IMR-90 (cell line): ENCODE results near the gene KCNMA1.

ENCODE experiments used
- BHLHE40 ChIP-seq: fragments of 150-350 bp; IDR thresholded peaks from 2 replicates; pipeline ENCODE4 v1.6.1; 2016; ENCODE audit warnings: mild to moderate bottlenecking, low read depth, low read length
- CTCF ChIP-seq: conservative IDR thresholded peaks from 2 replicates; pipeline ENCODE4 v1.5.1; 2012; ENCODE audit warnings: mild to moderate bottlenecking, low read depth, low read length, improper control_type of control experiment
- MXI1 ChIP-seq: IDR thresholded peaks from 2 replicates; pipeline ENCODE4 v1.6.1; 2012; ENCODE audit warnings: low read depth, mild to moderate bottlenecking, low read length, moderate library complexity, borderline replicate concordance
- POLR2A ChIP-seq: IDR thresholded peaks from 2 replicates; pipeline ENCODE4 v1.6.1; 2012; ENCODE audit warnings: mild to moderate bottlenecking, low read depth, low read length
- RCOR1 ChIP-seq: IDR thresholded peaks from 2 replicates; pipeline ENCODE4 v1.6.1; 2012; ENCODE audit warnings: mild to moderate bottlenecking, low read length, improper control_type of control experiment; ENCODE audit not compliant: insufficient replicate concordance
- SMC3 ChIP-seq: fragments of 150-350 bp; IDR thresholded peaks from 2 replicates; pipeline ENCODE4 v1.6.1; 2016; ENCODE audit warnings: low read depth, mild to moderate bottlenecking, antibody characterized with exemption, low read length, moderate library complexity
- USF2 ChIP-seq: fragments of 150-350 bp; IDR thresholded peaks from 2 replicates; pipeline ENCODE4 v1.6.1; 2017; ENCODE audit warnings: mild to moderate bottlenecking, antibody characterized with exemption, low read length, low read depth

GRCh38 chr10:77208684-77209256, 428.8 kb downstream of the KCNMA1 start:
- no peak for TF ChIP-seq POLR2A
- no peak for TF ChIP-seq RCOR1
- TF ChIP-seq CTCF = no peak
- no peak for TF ChIP-seq SMC3
- TF ChIP-seq MXI1 = no peak
- no peak for TF ChIP-seq USF2
- TF ChIP-seq BHLHE40 = no peak
